Liver (tissue), 9 donors: ENCODE data around the gene IQCK. TPM values are rescaled to one million over a fixed set of nuclear protein-coding genes. Genes with fewer than 3 reads are reported as not detected.

Experiments used
- DNase-seq: peaks from one replicate; pipeline ENCODE4 v3.0.0-alpha.2; 2017; ENCODE audit warnings: low spot score
- H3K27ac ChIP-seq, 2 donors: one replicate each; pipeline ENCODE4 v1.7.0; 2013; ENCODE audit warnings: inconsistent platforms in 2 of 2, low read length in 2 of 2, control low read depth in 1 of 2, low read depth in 1 of 2, mild to moderate bottlenecking in 1 of 2
- H3K27me3 ChIP-seq, 4 donors: one replicate each; pipeline versions ENCODE4 v1.6.1 to v1.7.0; 2013; ENCODE audit warnings: low read length in 3 of 4, inconsistent platforms in 1 of 4, mild to moderate bottlenecking in 1 of 4, moderate library complexity in 1 of 4; ENCODE audit not compliant: control insufficient read depth in 4 of 4, insufficient read depth in 4 of 4
- H3K36me3 ChIP-seq, 4 donors: one replicate each; pipeline versions ENCODE4 v1.6.1 to v1.7.0; 2013; ENCODE audit warnings: low read length in 3 of 4, mild to moderate bottlenecking in 3 of 4, low read depth in 1 of 4, moderate library complexity in 1 of 4; ENCODE audit not compliant: control insufficient read depth in 4 of 4, insufficient read depth in 3 of 4
- H3K4me1 ChIP-seq, 4 donors: one replicate each; pipeline versions ENCODE4 v1.6.1 to v1.7.0; 2013; ENCODE audit warnings: low read length in 3 of 4, mild to moderate bottlenecking in 3 of 4, moderate library complexity in 1 of 4; ENCODE audit not compliant: control insufficient read depth in 4 of 4, insufficient read depth in 4 of 4
- H3K4me3 ChIP-seq, 3 donors: one replicate each; pipeline versions ENCODE4 v1.6.1 to v1.7.0; 2013; ENCODE audit warnings: low read length in 3 of 3, control low read depth in 1 of 3, low read depth in 1 of 3, mild to moderate bottlenecking in 1 of 3
- H3K9ac ChIP-seq, 2 donors: one replicate each; pipeline ENCODE4 v1.7.0; 2013; ENCODE audit warnings: low read length in 2 of 2, mild to moderate bottlenecking in 2 of 2, moderate library complexity in 2 of 2, control low read depth in 1 of 2, low read depth in 1 of 2
- H3K9me3 ChIP-seq, 4 donors: one replicate each; pipeline versions ENCODE4 v1.6.1 to v1.7.0; 2013; ENCODE audit warnings: low read length in 3 of 4; ENCODE audit not compliant: control insufficient read depth in 4 of 4
- CTCF ChIP-seq: fragments of 150-350 bp; IDR thresholded peaks from 2 replicates; pipeline ENCODE4 v1.5.1; 2017; ENCODE audit warnings: improper control_type of control experiment, low read depth, low read length; ENCODE audit not compliant: missing input control
- EGR1 ChIP-seq, 2 donors: IDR thresholded peaks; 2 replicates each; pipeline ENCODE4 v1.6.1; 2016 to 2018; ENCODE audit warnings: antibody characterized with exemption in 2 of 2, low read depth in 2 of 2
- FOXA1 ChIP-seq: IDR thresholded peaks from 2 replicates; pipeline ENCODE4 v1.6.1; 2016; ENCODE audit warnings: antibody characterized with exemption
- FOXA2 ChIP-seq: IDR thresholded peaks from 2 replicates; pipeline ENCODE4 v1.6.1; 2016; ENCODE audit warnings: antibody characterized with exemption
- GABPA ChIP-seq, 2 donors: IDR thresholded peaks in 1 of 2; conservative IDR thresholded peaks in 1 of 2; 2 replicates each; pipeline ENCODE4 v1.6.1; 2016; ENCODE audit warnings: antibody characterized with exemption in 2 of 2, mild to moderate bottlenecking in 1 of 2, moderate library complexity in 1 of 2
- HNF4A ChIP-seq, 2 donors: conservative IDR thresholded peaks; 2 replicates each; pipeline ENCODE4 v1.6.1; 2016; ENCODE audit warnings: antibody characterized with exemption in 2 of 2, mild to moderate bottlenecking in 2 of 2
- HNF4G ChIP-seq: IDR thresholded peaks from 2 replicates; pipeline ENCODE4 v1.6.1; 2016; ENCODE audit warnings: antibody characterized with exemption
- JUND ChIP-seq, 2 donors: IDR thresholded peaks; 2 replicates each; pipeline ENCODE4 v1.6.1; 2016; ENCODE audit warnings: antibody characterized with exemption in 2 of 2
- MAX ChIP-seq: IDR thresholded peaks from 2 replicates; pipeline ENCODE4 v1.6.1; 2016; ENCODE audit warnings: antibody characterized with exemption
- NR2F2 ChIP-seq: IDR thresholded peaks from 2 replicates; pipeline ENCODE4 v1.6.1; 2016; ENCODE audit warnings: antibody characterized with exemption
- RAD21 ChIP-seq, 2 donors: IDR thresholded peaks; 2 replicates each; pipeline ENCODE4 v1.6.1; 2016; ENCODE audit warnings: antibody characterized with exemption in 2 of 2, mild to moderate bottlenecking in 2 of 2
- RXRA ChIP-seq, 2 donors: IDR thresholded peaks; 2 replicates each; pipeline ENCODE4 v1.6.1; 2017 to 2018; ENCODE audit warnings: antibody characterized with exemption in 2 of 2, mild to moderate bottlenecking in 1 of 2
- SP1 ChIP-seq: IDR thresholded peaks from 2 replicates; pipeline ENCODE4 v1.6.1; 2018; ENCODE audit warnings: antibody characterized with exemption, mild to moderate bottlenecking
- TAF1 ChIP-seq: conservative IDR thresholded peaks from 2 replicates; pipeline ENCODE4 v1.6.1; 2016; ENCODE audit warnings: antibody characterized with exemption, mild to moderate bottlenecking
- YY1 ChIP-seq: IDR thresholded peaks from 2 replicates; pipeline ENCODE4 v1.6.1; 2016; ENCODE audit warnings: antibody characterized with exemption, mild to moderate bottlenecking
- WGBS: extraction: QIAGEN DNeasy Blood & Tissue Kit; methylation state at CpG from one replicate; pipeline ENCODE4 v1.1.7; 2013; 5-methylcytosine and 5-hydroxymethylcytosine counted together
- polyA plus RNA-seq, 2 donors: library from polyadenylated mRNA; stranded (reverse) in 1 of 2; unstranded in 1 of 2; fragments of 200-250 nt in 1 of 2; fragments of >200 nt in 1 of 2; fragmentation: Nextera tagmentation in 1 of 2; extraction: Ambion mirVana in 1 of 2; gene quantifications; one replicate each; pipeline versions ENCODE4 v1.2.1 to v1.2.3, GENCODE V29; 2013 to 2015
- total RNA-seq, 2 donors: library from RNA; depleted of rRNA; stranded (reverse); fragments of >200 nt; gene quantifications; one replicate each; pipeline ENCODE4 v1.2.3, GENCODE V29; 2014
- TF ChIP-seq, protein P1 (sequence below): IDR thresholded peaks from 2 replicates; pipeline ENCODE4 v1.6.1; 2016; ENCODE audit warnings: antibody characterized with exemption, mild to moderate bottlenecking
- TF ChIP-seq, protein P2 (sequence below): IDR thresholded peaks from 2 replicates; pipeline ENCODE4 v1.6.1; 2016; ENCODE audit warnings: antibody characterized with exemption
- TF ChIP-seq, protein P3 (sequence below): IDR thresholded peaks from 2 replicates; pipeline ENCODE4 v1.6.1; 2016; ENCODE audit warnings: antibody characterized with exemption
- donor health status: healthy.
- donor health status: healthy.
- donor health status: healthy.
- donor health status: healthy.
- donor health status: healthy.

The IQCK gene
- total and polyA plus RNA-seq, 4 donors: 2.1 to 4.4 (median 2.9) TPM

- H3K4me1 ChIP-seq: no peaks in the 10 kb centered on the region
- no peak for DNase-seq
- no peaks in the 10 kb centered on the region for H3K36me3 ChIP-seq
- no peaks in the 10 kb centered on the region for H3K27me3 ChIP-seq
- TF ChIP-seq RXRA (IDR thresholded peaks at IDR 0.05) (no peak), EGR1 (IDR thresholded peaks at IDR 0.05; ENCODE audit: low read depth in 2 of 2) (no peak), RAD21 (IDR thresholded peaks at IDR 0.05) (no peak), HNF4G (no peak), GABPA (IDR thresholded peaks at IDR 0.05 in 1 of 2, conservative IDR thresholded peaks at IDR 0.05 in 1 of 2) (no peak), TAF1 (no peak), JUND (IDR thresholded peaks at IDR 0.05) (no peak), HNF4A (conservative IDR thresholded peaks at IDR 0.05) (no peak), FOXA1 (no peak), MAX (no peak), YY1 (no peak), SP1 (no peak), CTCF (no peak), FOXA2 (no peak), NR2F2 (no peak)
- TF ChIP-seq, protein P1, sequence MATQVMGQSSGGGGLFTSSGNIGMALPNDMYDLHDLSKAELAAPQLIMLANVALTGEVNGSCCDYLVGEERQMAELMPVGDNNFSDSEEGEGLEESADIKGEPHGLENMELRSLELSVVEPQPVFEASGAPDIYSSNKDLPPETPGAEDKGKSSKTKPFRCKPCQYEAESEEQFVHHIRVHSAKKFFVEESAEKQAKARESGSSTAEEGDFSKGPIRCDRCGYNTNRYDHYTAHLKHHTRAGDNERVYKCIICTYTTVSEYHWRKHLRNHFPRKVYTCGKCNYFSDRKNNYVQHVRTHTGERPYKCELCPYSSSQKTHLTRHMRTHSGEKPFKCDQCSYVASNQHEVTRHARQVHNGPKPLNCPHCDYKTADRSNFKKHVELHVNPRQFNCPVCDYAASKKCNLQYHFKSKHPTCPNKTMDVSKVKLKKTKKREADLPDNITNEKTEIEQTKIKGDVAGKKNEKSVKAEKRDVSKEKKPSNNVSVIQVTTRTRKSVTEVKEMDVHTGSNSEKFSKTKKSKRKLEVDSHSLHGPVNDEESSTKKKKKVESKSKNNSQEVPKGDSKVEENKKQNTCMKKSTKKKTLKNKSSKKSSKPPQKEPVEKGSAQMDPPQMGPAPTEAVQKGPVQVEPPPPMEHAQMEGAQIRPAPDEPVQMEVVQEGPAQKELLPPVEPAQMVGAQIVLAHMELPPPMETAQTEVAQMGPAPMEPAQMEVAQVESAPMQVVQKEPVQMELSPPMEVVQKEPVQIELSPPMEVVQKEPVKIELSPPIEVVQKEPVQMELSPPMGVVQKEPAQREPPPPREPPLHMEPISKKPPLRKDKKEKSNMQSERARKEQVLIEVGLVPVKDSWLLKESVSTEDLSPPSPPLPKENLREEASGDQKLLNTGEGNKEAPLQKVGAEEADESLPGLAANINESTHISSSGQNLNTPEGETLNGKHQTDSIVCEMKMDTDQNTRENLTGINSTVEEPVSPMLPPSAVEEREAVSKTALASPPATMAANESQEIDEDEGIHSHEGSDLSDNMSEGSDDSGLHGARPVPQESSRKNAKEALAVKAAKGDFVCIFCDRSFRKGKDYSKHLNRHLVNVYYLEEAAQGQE: no peak
- TF ChIP-seq, protein P2, sequence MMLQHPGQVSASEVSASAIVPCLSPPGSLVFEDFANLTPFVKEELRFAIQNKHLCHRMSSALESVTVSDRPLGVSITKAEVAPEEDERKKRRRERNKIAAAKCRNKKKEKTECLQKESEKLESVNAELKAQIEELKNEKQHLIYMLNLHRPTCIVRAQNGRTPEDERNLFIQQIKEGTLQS: no peak
- TF ChIP-seq, protein P3, sequence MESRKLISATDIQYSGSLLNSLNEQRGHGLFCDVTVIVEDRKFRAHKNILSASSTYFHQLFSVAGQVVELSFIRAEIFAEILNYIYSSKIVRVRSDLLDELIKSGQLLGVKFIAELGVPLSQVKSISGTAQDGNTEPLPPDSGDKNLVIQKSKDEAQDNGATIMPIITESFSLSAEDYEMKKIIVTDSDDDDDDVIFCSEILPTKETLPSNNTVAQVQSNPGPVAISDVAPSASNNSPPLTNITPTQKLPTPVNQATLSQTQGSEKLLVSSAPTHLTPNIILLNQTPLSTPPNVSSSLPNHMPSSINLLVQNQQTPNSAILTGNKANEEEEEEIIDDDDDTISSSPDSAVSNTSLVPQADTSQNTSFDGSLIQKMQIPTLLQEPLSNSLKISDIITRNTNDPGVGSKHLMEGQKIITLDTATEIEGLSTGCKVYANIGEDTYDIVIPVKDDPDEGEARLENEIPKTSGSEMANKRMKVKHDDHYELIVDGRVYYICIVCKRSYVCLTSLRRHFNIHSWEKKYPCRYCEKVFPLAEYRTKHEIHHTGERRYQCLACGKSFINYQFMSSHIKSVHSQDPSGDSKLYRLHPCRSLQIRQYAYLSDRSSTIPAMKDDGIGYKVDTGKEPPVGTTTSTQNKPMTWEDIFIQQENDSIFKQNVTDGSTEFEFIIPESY: no peak
- peaks cover 0 to 4% (median 0%) of the 10 kb centered on the region in 4 donors for H3K9me3 ChIP-seq
- H3K4me3 ChIP-seq: no peak overlapping the region
- 93% methylated on average over 3 of the region's 3 CpGs for WGBS
- no peak overlapping the region for H3K27ac ChIP-seq
- no peak overlapping the region for H3K9ac ChIP-seq
Observed at GRCh38 chr16:19766554-19766884, 48.4 kb downstream of the IQCK start.

- WGBS: 96% methylated on average over 9 of the region's 9 CpGs
- peaks cover 0 to 4% (median 0%) of the 10 kb centered on the region in 4 donors for H3K9me3 ChIP-seq
- no peak overlapping the region for H3K4me3 ChIP-seq
- no peaks in the 10 kb centered on the region for H3K4me1 ChIP-seq
- no peak overlapping the region for H3K9ac ChIP-seq
- no peak for DNase-seq
- H3K27me3 ChIP-seq: no peaks in the 10 kb centered on the region
- no peaks in the 10 kb centered on the region for H3K36me3 ChIP-seq
- H3K27ac ChIP-seq: no peak overlapping the region
- TF ChIP-seq TAF1 (no peak), HNF4A (conservative IDR thresholded peaks at IDR 0.05) (no peak), RAD21 (IDR thresholded peaks at IDR 0.05) (no peak), RXRA (IDR thresholded peaks at IDR 0.05) (no peak), CTCF (no peak), HNF4G (no peak), JUND (IDR thresholded peaks at IDR 0.05) (no peak), EGR1 (IDR thresholded peaks at IDR 0.05; ENCODE audit: low read depth in 2 of 2) (no peak), GABPA (IDR thresholded peaks at IDR 0.05 in 1 of 2, conservative IDR thresholded peaks at IDR 0.05 in 1 of 2) (no peak), SP1 (no peak), FOXA1 (no peak), FOXA2 (no peak)
- TF ChIP-seq, protein P3: no peak
Observed at GRCh38 chr16:19766988-19767387, 48.9 kb downstream of the IQCK start.
